Kidney (tissue), 14 donors: ENCODE results near the gene SLC5A5. TPM values are rescaled to one million over a fixed set of nuclear protein-coding genes. Genes with fewer than 3 reads are reported as not detected.
A peak's percentile ranks its signal among the peaks of the same experiment; 100 is the strongest.

Experiments
- DNase-seq, 5 donors: peaks; one replicate each; pipeline ENCODE4 v3.0.0-alpha.2; 2013 to 2020
- FAIRE-seq: peaks from 2 replicates; lab custom pipeline; 2012; peaks lifted over from hg19 to GRCh38; lab: Jason Lieb, UNC
- H3K27ac ChIP-seq, 2 donors: one replicate each; pipeline ENCODE4 v1.7.0; 2013; ENCODE audit warnings: low read depth in 2 of 2, low read length in 2 of 2, inconsistent platforms in 1 of 2
- H3K27me3 ChIP-seq: one replicate; pipeline ENCODE4 v1.7.1; 2013; ENCODE audit warnings: low read length, inconsistent platforms; ENCODE audit not compliant: control insufficient read depth, insufficient read depth
- H3K36me3 ChIP-seq, 3 donors: one replicate each; pipeline versions ENCODE4 v1.7.0 to v1.7.1; 2013; ENCODE audit warnings: low read length in 3 of 3, control low read depth in 1 of 3, inconsistent platforms in 1 of 3; ENCODE audit not compliant: insufficient read depth in 3 of 3, control insufficient read depth in 2 of 3
- H3K4me1 ChIP-seq, 3 donors: one replicate each; pipeline versions ENCODE4 v1.7.0 to v1.7.1; 2013; ENCODE audit warnings: low read length in 3 of 3, inconsistent platforms in 1 of 3, low read depth in 1 of 3; ENCODE audit not compliant: control insufficient read depth in 2 of 3, insufficient read depth in 2 of 3
- H3K4me3 ChIP-seq, 3 donors: one replicate each; pipeline versions ENCODE4 v1.7.0 to v1.8.1; 2013; ENCODE audit warnings: low read length in 3 of 3, control low read depth in 1 of 3, inconsistent platforms in 1 of 3
- H3K9ac ChIP-seq, 3 donors: one replicate each; pipeline versions ENCODE4 v1.7.0 to v1.7.1; 2013; ENCODE audit warnings: low read length in 3 of 3, control low read depth in 1 of 3, inconsistent platforms in 1 of 3
- H3K9me3 ChIP-seq, 3 donors: one replicate each; pipeline versions ENCODE4 v1.7.0 to v1.7.1; 2013; ENCODE audit warnings: low read length in 3 of 3, control low read depth in 1 of 3, inconsistent platforms in 1 of 3; ENCODE audit not compliant: control insufficient read depth in 2 of 3, insufficient read depth in 1 of 3
- CTCF ChIP-seq: IDR thresholded peaks from 3 replicates; pipeline ENCODE4 v1.5.1; 2012; ENCODE audit warnings: mild to moderate bottlenecking, moderate library complexity, borderline replicate concordance; ENCODE audit not compliant: insufficient read depth; ENCODE audit errors: extremely low read depth
- intact Hi-C: fragments of 100-400 bp; cut with DNase I; formaldehyde crosslinking; loops from one replicate; pipeline ENCODE4 v1.11.1; 2022
- polyA plus RNA-seq: library from polyadenylated mRNA; stranded (reverse); fragments of 350-450 nt; fragmentation: Illumina TruSeq; extraction: RNeasy Lipid Tissue Mini Kit (QIAGEN cat#74804); gene quantifications from one replicate; pipeline ENCODE4 v1.2.3, GENCODE V29; 2014; ENCODE audit warnings: low read depth, low replicate concordance; ENCODE audit not compliant: insufficient read depth
- total RNA-seq: library from RNA; stranded (reverse); fragmentation: NEBNext Ultra II Directional; extraction: Animal tissue kit (Norgen Biotek cat#: 25700); gene quantifications from one replicate; pipeline ENCODE4 v1.2.1, GENCODE V29; 2021
- donor health status: control.
- donor health status: control.
- donor health status: control.
- donor health status: control.
- donor health status: control.
- donor health status: DM: yes; HTN: yes; CAD: no.
- donor health status: Normal renal cell carcinoma (clear cell type).

Gene SLC5A5
- total and polyA plus RNA-seq, 2 donors from 2014 or later, result 0.16 TPM; not detected in 1

GRCh38 chr19:17841810-17842662 is 29.7 kb upstream of the SLC5A5 start:
- FAIRE-seq, result no peak
- Histone ChIP-seq H3K27me3 (no peaks in the 10 kb centered on the region), H3K4me3 (no peak overlapping the region), H3K36me3 (no peaks in the 10 kb centered on the region), H3K9ac (no peak overlapping the region), H3K4me1 (peaks cover 0 to 2% (median 0%) of the 10 kb centered on the region in 3 donors), H3K9me3 (no peaks in the 10 kb centered on the region), H3K27ac (no peak overlapping the region)
- no peak for TF ChIP-seq CTCF
- intact Hi-C loops, result no loop called here
- peak; percentile 96 to 97 (median 96) for DNase-seq

- Histone ChIP-seq H3K9me3 (no peaks in the 10 kb centered on the region), H3K4me1 (peaks cover 0 to 2% (median 0%) of the 10 kb centered on the region in 3 donors), H3K36me3 (no peaks in the 10 kb centered on the region), H3K9ac (no peak overlapping the region), H3K27me3 (no peaks in the 10 kb centered on the region), H3K4me3 (no peak overlapping the region), H3K27ac (no peak overlapping the region)
- DNase-seq, result peak in 1 of 5 donors; percentile 69
- intact Hi-C loops, result no loop called here
- no peak for FAIRE-seq
- no peak for TF ChIP-seq CTCF
Measured at GRCh38 chr19:17842663-17843291, 29.0 kb upstream of the SLC5A5 start.

- Histone ChIP-seq H3K27me3 (no peaks in the 10 kb centered on the region), H3K4me1 (peaks cover 0 to 2% (median 0%) of the 10 kb centered on the region in 3 donors), H3K36me3 (no peaks in the 10 kb centered on the region), H3K9me3 (no peaks in the 10 kb centered on the region), H3K4me3 (no peak overlapping the region), H3K9ac (no peak overlapping the region), H3K27ac (no peak overlapping the region)
- DNase-seq (no peak), FAIRE-seq (no peak)
- intact Hi-C loops, result no loop called here
- no peak for TF ChIP-seq CTCF
Measured at GRCh38 chr19:17843292-17843827, 28.4 kb upstream of the SLC5A5 start.
